Thymus (tissue), 11 donors: ENCODE data around the gene ATP1B3. TPM values are rescaled to one million over a fixed set of nuclear protein-coding genes. Genes with fewer than 3 reads are reported as not detected.
"Not testable (repeated sequence)": the region's sequence is repeated elsewhere in the genome, so short reads cannot be mapped to it uniquely, and the experiment has no call there.

Experiments used
- DNase-seq, 9 donors: peaks; one replicate each; pipeline ENCODE4 v3.0.0-alpha.2; 2013; ENCODE audit warnings: low spot score in 9 of 9, low read depth in 6 of 9, missing footprints in 1 of 9
- H3K27ac ChIP-seq, 2 donors: one replicate each; pipeline ENCODE4 v1.5.1; 2013; ENCODE audit warnings: control low read depth in 1 of 2, low read depth in 1 of 2, low read length in 1 of 2, mild to moderate bottlenecking in 1 of 2, moderate library complexity in 1 of 2
- H3K27me3 ChIP-seq, 2 donors: one replicate each; pipeline ENCODE4 v1.5.1; 2013; ENCODE audit warnings: low read length in 1 of 2; ENCODE audit not compliant: control insufficient read depth in 2 of 2, insufficient read depth in 1 of 2
- H3K36me3 ChIP-seq, 2 donors: one replicate each; pipeline ENCODE4 v1.5.1; 2013; ENCODE audit warnings: low read length in 1 of 2, mild to moderate bottlenecking in 1 of 2, moderate library complexity in 1 of 2; ENCODE audit not compliant: control insufficient read depth in 2 of 2, insufficient read depth in 2 of 2
- H3K4me1 ChIP-seq, 2 donors: one replicate each; pipeline ENCODE4 v1.5.1; 2013; ENCODE audit warnings: low read length in 2 of 2; ENCODE audit not compliant: control insufficient read depth in 2 of 2, insufficient read depth in 2 of 2
- H3K4me3 ChIP-seq, 2 donors: one replicate each; pipeline ENCODE4 v1.5.1; 2013; ENCODE audit warnings: low read length in 2 of 2, control low read depth in 1 of 2, mild to moderate bottlenecking in 1 of 2
- H3K9me3 ChIP-seq, 2 donors: one replicate each; pipeline ENCODE4 v1.5.1; 2013; ENCODE audit warnings: low read length in 1 of 2, mild to moderate bottlenecking in 1 of 2; ENCODE audit not compliant: control insufficient read depth in 2 of 2, insufficient read depth in 1 of 2
- WGBS: extraction: QIAGEN DNeasy Blood & Tissue Kit; methylation state at CpG from one replicate; pipeline ENCODE4 v1.1.7; 2013; 5-methylcytosine and 5-hydroxymethylcytosine counted together
- polyA plus RNA-seq: library from polyadenylated mRNA; stranded (reverse); fragments of 200-250 nt; gene quantifications from one replicate; pipeline ENCODE4 v1.2.3, GENCODE V29; 2013
- total RNA-seq: library from RNA; stranded (reverse); fragments of 120-200 nt; gene quantifications from one replicate; pipeline ENCODE4 v1.2.4, GENCODE V29; 2013
- donor health status: healthy.

ATP1B3 gene
- total and polyA plus RNA-seq, 2 donors, result 42.0 to 99.0 TPM

GRCh38 chr3:141959589-141960554 lies 83.4 kb downstream of the ATP1B3 start:
- no peak for DNase-seq
- Histone ChIP-seq H3K4me1 (peaks cover 0 to 11% of the 10 kb centered on the region in 2 donors), H3K36me3 (peaks cover 27 to 87% of the 10 kb centered on the region in 2 donors), H3K27me3 (no peaks in the 10 kb centered on the region), H3K4me3 (no peak overlapping the region), H3K27ac (no peak overlapping the region), H3K9me3 (no peaks in the 10 kb centered on the region)
- WGBS, result 96% methylated on average over 8 of the region's 8 CpGs

DNA sequence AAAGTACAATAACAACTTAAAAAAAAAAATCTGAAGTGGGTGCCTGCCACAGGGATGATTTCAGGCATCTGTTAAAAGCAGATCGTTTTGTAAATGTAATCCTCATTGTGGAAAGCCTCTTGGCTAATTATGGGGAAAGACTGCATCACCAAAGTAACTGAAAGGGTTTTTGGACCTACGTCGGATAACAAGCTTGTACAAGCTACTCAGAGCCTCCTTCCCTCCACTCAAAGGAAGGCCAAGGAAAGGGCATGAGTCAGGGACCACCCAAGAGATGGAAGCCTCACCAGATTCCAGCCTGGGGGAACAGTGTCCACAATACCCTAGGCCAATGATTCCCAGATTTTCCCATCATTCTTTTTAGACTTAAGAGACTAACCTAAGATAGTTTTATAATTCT lies 84.3 kb downstream of the ATP1B3 start:
- H3K36me3 ChIP-seq, result peaks cover 27 to 90% of the 10 kb centered on the region in 2 donors
- DNase-seq, result no peak
- 92% methylated on average over 3 of the region's 3 CpGs for WGBS

GRCh38 chr3:141963301-141963700 lies 86.9 kb downstream of the ATP1B3 start:
- H3K9me3 ChIP-seq, result no peaks in the 10 kb centered on the region
- H3K4me1 ChIP-seq, result no peaks in the 10 kb centered on the region
- H3K36me3 ChIP-seq, result peaks cover 36 to 92% of the 10 kb centered on the region in 2 donors
- no peak overlapping the region for H3K4me3 ChIP-seq
- WGBS, result 99% methylated on average over 4 of the region's 4 CpGs
- no peak for DNase-seq
- no peaks in the 10 kb centered on the region for H3K27me3 ChIP-seq
- no peak overlapping the region for H3K27ac ChIP-seq

More for the DNA sequence above, 84.3 kb downstream of the ATP1B3 start:
- Histone ChIP-seq H3K27ac (no peak overlapping the region), H3K4me3 (no peak overlapping the region), H3K27me3 (no peaks in the 10 kb centered on the region), H3K9me3 (no peaks in the 10 kb centered on the region), H3K4me1 (peaks cover 0 to 5% of the 10 kb centered on the region in 2 donors)

GRCh38 chr3:141965471-141965870 lies 89.0 kb downstream of the ATP1B3 start:
- Histone ChIP-seq H3K27ac (no peak overlapping the region), H3K36me3 (peaks cover 43 to 84% of the 10 kb centered on the region in 2 donors), H3K27me3 (no peaks in the 10 kb centered on the region), H3K9me3 (no peaks in the 10 kb centered on the region), H3K4me3 (no peak overlapping the region), H3K4me1 (no peaks in the 10 kb centered on the region)
- DNase-seq, result no peak
- 94% methylated on average over 1 of the region's 1 CpG for WGBS

DNA sequence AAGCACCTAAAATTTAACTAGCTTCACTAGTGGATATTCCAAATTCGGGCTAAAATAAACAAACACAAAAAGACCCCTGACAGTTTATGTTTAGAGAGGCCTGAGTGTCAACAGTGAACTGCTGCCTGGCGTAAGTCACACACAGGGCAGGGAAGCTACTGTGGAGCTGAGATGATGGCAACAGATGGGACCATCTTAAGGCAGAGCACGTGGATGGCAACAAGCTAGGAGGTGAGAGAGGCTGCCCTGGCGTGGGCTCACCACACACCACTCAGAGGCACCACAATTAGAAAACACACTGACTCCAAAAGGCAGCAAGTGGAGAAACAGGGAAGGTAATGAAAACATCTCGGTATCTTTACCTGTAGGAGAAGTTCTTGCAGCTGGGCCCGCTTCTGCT lies 93.3 kb downstream of the ATP1B3 start:
- WGBS, result 95% methylated on average over 6 of the region's 6 CpGs
- H3K27ac ChIP-seq, result no peak overlapping the region
- DNase-seq, result no peak
- no peaks in the 10 kb centered on the region for H3K9me3 ChIP-seq
- no peak overlapping the region for H3K4me3 ChIP-seq
- no peaks in the 10 kb centered on the region for H3K27me3 ChIP-seq
- peaks cover 37 to 81% of the 10 kb centered on the region in 2 donors for H3K36me3 ChIP-seq
- no peaks in the 10 kb centered on the region for H3K4me1 ChIP-seq

DNA sequence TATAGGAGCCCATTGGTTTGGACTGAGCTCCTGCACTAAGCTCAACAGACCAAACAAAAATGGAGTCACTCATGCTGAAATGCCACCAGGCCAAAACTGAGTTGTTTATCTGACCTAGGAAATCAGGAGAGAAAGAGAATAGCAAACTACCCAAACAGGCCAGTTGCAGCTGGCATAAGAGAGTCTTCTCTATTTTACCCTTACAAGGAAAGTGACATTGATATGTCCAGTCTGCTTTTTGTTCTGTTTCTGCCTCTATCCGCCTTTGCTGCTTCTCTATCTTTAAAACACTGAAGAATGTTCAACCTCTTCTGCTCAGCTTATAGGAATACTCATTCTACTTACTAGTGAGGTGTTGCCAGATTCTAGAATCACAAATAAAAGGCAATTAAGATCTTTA lies 95.1 kb downstream of the ATP1B3 start:
- Histone ChIP-seq H3K27ac (no peak overlapping the region), H3K4me3 (no peak overlapping the region), H3K27me3 (no peaks in the 10 kb centered on the region), H3K4me1 (no peaks in the 10 kb centered on the region), H3K36me3 (peaks cover 38 to 83% of the 10 kb centered on the region in 2 donors), H3K9me3 (no peaks in the 10 kb centered on the region)
- DNase-seq, result no peak
- WGBS, result 94% methylated on average over 1 of the region's 1 CpG

DNA sequence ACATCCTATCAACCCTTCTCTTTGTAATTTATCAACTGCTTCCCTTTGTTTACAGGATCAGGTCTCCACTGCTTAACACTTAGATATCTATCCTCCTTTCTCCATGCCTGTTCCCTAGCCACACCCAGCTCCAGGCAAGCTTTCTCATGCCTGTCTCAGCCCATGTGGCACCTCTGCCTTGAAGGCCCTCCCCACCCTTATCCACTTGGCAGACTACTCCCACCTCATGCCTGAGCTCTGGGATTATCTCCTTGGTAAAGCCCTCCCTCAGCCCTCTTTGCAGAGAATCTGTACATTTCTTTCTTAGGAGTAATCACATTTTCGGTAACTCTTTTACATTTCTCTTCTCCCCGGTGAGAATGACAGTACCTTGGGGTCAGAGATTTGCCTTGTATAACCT lies 96.0 kb downstream of the ATP1B3 start:
- no peak overlapping the region for H3K4me3 ChIP-seq
- H3K9me3 ChIP-seq, result no peaks in the 10 kb centered on the region
- peaks cover 38 to 81% of the 10 kb centered on the region in 2 donors for H3K36me3 ChIP-seq
- 98% methylated on average over 2 of the region's 2 CpGs for WGBS
- no peaks in the 10 kb centered on the region for H3K4me1 ChIP-seq
- DNase-seq, result no peak
- H3K27ac ChIP-seq, result no peak overlapping the region
- H3K27me3 ChIP-seq, result no peaks in the 10 kb centered on the region

DNA sequence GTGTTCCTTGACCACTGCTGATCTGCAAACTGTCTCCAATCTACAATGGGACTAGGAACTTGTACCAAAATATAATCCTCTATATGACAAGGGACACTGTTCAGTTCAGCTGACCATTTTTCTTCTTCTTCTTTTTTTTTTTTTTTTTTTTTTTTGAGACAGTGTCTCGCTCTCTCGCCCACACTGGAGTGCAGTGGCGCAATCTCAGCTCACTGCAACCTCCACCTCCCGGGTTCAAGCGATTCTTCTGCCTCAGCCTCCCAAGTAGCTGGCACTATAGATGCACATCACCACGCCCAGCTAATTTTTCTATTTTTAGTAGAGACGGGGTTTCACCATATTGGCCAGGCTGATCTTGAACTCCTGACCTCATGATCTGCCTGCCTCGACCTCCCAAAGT lies 98.3 kb downstream of the ATP1B3 start:
- H3K36me3 ChIP-seq, result peaks cover 30 to 83% of the 10 kb centered on the region in 2 donors
- H3K27me3 ChIP-seq, DNase-seq, H3K9me3 ChIP-seq, H3K4me3 ChIP-seq, H3K27ac ChIP-seq, H3K4me1 ChIP-seq: not testable (repeated sequence)
- 98% methylated on average over 8 of the region's 8 CpGs for WGBS
